ENCODE measurements around the gene DPEP2.
"Not testable (repeated sequence)": the region's sequence is repeated elsewhere in the genome, so short reads cannot be mapped to it uniquely, and the experiment has no call there.

Gene DPEP2

DNA sequence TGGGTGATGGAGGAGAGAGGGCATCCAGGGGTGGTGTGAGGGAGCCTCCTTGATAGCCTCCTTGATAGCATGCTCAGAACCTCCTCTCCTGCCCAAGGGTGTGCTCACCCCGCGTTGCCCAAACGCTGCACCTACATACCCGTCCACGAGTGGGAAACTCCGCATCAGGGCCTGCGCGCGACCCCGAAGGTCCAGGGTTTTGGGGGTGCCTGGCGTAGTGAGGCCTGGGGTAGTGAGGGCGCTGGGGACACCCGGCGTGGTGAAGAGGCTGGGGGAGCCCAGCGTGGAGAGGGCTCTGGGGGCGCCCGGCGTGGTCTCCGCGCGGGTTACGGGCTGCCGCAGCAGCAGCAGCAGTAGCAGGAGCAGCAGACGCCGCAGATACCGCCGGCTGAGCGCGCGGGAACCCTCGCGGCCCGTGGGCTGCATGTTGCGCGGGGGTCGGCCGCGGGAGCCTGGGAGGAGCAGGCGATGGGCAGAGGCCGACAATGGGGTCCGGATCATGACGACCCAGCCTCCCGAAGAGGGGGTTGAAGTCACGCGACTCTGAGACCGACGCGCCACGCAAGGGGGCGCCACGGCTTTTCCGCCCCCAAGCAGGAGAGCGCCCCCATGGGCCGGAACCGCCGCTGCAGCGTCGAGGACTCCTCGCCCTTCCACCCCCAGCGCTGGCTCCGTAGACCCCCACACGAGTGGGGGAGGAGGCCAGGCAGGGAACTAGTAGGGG, 19.2 kb downstream of the DPEP2 start, which contains the start of gene DPEP3:
DPEP3 (minus strand) TSS at position 545 of the 724 bp plus-strand sequence; CDS start at position 426, 119 bp downstream.
- intact Hi-C loops (cut with DNase I), result no loop called here
- no peak for DNase-seq

DNA sequence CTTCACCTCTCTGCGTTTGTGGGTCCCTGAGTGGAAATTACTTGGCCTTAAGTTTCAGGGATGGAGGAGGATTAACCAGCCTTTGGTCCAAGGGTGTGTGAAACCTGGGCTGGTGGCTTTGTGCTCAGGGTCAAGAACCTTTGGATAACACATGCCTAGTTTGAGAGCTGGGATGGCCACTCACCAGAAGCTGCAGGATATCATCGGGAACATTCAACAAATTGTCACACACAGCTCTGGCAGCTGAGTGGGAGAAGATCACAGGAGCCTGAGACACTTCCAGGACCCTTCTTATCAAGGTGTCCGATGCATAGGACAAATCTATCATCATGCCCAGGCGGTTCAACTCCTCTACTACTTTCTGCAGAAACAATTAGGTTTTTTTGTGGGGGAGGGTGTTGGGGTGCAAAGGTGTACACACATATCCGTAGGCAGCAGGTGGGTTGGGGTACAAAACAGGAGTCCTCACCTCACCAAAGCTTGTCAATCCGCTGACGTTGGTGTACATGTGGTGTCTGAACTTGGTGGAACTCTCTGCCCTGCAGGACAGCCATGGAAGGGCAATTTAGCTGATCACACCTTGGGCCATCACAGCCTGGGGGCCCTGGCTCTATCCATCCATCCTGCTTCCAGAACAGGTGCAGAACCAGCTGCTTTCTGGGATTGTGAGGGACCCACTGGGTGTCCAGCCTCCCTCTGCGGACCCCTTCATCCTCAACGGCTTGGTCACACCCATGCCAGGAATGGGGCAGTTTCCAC, 21.6 kb downstream of the DPEP2 start:
- intact Hi-C loops (cut with DNase I), result no loop called here

DNA sequence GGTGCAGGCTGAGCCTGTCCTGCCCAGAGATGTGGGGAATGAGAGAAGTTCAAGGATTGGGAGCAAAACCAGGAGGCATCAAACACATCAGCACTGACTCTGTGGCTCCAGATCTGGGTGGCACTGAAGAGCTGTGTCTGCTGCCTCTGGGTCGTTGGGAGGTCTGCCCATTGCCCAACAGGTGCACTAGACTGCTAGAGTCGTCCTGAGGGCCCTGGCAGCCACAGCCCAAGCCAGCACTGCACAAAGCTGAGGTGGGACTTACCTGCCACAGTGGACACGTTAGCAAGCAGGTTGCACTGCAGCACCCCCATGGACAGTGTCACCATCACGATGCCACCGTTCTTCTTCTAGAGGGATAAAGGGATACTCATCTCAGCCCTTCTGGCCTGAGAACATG, 22.3 kb downstream of the DPEP2 start:
- intact Hi-C loops (cut with DNase I), result no loop called here
- peak in 1 of 10 donors; percentile 44 for DNase-seq

More for the DNA sequence above, 21.6 kb downstream of the DPEP2 start:
- DNase-seq, result no peak

DNA sequence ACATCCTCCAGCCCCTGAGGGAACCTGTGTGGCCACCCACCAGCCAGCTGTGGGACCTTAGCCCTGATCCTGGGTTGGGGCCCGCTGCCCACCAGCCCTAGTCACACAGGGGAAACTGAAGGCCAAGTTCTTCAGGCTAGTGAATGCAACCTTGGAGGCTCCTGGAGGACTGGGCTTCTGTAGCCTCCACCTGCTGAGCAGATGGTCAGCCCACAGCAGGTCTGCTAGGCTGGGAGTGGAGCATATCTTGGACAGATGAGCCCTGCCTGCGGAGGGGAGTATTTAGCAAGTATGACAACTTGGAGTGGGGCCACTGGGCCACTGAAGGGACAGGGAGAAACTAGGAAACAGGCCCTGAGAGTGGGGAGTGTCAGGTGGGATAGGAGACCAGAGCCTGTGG, 23.1 kb downstream of the DPEP2 start:
- DNase-seq, result no peak
- intact Hi-C loops (cut with DNase I), result no loop called here

DNA sequence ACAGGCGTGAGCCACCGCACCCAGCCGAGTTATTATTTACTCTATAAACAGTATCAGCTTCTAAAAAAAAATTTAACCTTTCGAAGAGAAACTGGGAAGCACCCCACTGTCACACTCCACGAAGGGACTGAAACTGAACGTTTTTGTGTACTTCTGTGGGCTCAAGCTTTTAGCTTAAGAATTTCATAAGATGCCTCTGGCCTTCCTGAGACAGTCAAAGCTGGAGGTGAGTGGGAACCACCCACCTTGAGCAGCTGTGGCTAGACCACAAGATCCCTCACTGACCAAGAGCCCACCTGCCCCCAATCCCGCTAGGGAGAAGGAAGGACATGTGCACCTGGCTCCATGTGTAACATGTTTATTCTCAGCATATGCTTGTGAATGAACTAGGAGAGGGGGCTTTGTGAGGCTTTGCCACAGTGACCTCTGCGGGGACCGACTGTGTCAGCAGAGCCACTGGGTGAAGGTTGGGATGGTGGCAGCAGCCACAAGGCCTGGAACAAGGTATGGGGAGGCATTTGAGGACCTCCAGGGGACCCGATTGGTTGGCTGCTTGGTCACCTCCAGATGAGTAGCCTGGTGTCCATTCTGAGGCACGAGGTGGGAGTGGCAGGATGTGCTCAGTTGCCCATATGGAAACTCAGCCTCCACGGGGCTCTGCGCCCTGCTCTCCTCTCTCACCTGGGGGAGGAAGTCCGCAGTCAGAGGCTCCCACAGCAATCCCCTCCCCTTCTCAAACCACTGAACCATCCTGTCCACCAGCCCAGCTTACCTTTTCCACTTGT, 23.8 kb downstream of the DPEP2 start:
- intact Hi-C loops (cut with DNase I), result no loop called here
- DNase-seq, result no peak

DNA sequence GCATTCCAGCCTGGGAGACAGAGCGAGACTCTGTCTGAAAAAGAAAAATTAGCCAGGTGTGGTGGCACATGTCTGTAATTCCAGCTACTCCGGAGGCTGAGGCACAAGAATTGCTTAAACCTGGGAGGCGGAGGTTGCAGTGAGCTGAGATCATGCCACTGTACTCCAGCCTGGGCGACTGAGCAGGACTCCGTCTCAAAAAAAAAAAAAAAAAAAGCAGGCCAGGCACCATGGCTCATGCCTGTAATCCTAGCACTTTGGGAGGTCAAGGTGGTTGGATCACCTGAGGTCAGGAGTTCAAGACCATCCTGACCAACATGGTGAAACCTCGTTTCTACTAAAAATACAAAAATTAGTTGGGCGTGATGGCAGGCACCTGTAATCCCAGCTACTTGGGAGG, 27.0 kb downstream of the DPEP2 start:
- intact Hi-C loops (cut with DNase I); DNase-seq: not testable (repeated sequence)

DNA sequence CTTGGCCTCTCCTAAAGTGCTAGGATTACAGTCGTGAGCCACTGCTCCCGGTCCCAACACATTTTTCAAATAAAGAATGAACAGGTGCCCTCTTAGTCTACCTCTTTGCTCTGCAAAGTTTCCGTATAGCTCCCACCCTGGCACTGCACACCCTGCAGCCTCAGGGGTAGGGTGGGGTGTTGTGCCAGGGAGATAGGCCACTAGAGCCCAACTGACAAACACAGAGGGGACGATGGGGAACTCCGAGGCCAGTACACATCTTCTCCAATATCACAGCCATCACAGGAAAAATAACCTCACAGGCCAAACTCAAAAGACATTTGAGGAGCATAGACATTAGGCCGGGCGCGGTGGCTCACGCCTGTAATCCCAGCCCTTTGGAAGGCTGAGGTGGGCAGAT, 28.2 kb downstream of the DPEP2 start:
- DNase-seq, result no peak
- intact Hi-C loops (cut with DNase I), result no loop called here

DNA sequence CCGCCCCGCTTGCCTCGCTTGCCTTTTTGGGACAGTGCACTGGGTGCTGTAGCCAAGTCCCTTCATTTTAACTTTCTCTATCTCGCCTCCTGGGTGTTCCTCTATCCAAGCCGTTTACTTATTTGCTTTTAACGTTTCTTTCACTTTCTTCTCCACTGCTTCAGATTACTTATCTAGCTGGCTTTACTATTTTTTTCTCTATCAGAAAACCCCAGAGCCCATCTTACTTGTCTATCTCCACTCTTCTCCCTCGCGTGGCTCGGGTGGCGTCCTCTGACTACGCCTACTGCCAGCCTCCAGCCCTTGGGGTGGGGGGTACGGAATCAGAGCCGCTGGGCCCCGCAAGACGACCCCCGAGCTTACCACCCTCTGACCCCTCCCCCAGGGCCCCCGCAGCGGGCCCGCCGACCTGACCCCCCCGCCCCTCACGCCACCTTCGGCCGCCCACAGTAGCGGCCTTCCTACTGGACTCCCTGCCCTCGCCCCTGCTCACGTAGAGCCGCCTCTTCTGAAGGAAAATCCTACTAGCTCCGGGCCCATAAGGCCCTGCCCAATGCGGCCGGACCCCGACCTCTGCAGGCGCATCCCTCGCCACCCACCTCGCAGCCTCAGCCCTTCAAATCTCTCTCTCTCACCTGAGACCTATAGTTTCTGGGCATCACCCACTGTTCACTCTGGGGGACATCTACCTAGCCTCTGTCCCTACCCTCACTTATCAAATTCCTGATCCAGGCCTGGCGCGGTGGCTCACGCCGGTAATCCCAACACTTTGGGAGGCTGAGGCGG, 29.8 kb downstream of the DPEP2 start:
- intact Hi-C loops (cut with DNase I), result no loop called here
- no peak for DNase-seq

DNA sequence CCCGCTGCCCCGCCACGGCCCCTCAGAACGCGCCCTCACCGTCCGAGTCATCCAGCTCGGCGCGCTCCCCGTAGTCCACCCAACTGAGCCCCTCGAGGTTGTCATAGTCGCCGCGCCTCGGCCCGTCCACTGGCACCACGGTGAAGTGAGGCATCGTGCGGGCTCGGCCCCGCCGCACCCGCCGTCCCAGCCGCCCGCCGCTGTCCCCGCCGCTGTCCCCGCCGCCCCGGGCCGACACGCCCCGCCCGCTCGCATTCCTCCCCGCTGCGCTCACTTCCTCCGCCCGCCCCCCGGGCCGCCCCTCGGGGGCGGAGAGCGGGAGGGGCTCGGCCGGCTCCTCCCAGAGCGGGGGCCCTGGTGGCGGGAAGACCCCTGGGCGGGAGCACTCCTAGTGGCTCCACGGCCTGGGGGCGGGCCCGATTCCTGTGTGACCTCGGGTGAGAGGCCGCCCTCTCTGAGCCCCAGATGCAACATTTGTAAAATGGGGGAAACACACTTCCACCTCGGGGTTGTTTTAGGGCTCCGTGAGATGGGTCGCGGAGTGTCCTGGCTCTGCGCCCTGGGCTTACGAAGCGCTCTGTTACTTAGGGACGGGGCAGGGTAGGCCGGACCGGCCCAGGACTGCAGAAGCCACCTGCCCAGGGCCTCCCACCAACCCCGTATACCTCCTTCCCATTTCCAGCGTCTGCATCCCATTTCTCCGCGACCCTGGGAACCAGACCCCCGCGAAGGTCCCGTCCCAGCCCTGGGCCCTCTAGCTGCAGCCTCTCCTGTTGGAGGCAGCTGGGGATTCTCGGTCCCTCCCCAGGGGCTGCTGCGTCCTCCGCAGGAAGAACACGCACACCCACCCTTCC, 30.7 kb downstream of the DPEP2 start, which contains the start of gene SLC12A4:
SLC12A4 (minus strand) TSS at position 238 of the 854 bp plus-strand sequence; CDS start at position 154, 84 bp downstream.
- intact Hi-C loops (cut with DNase I), result no loop called here
- peak in 9 of 10 donors; percentile 36 to 93 (median 51) for DNase-seq

DNA sequence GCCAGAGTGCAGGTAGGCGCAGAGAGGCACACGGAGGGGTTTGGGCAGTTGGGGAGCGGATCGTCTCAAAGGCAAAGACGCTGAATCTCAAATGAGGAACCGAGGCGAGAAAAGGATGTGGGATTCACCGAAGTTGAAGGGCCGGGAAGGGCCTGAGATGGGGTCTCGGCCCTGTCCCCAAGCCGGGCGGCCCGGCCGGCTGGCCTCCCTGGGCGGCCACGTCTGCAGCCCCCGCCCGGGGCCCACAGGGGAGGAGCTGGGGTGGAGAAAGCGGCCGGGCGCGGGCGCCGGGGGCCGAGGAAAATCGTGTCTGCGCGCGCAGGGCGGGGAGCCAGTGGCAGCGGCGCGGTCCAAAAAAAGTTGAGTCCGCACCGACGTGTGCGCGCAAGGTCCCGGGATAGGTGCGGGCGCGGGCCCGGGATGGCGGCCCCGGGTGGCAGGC, 31.3 kb downstream of the DPEP2 start:
- DNase-seq, result peak in 1 of 10 donors; percentile 34

DNA sequence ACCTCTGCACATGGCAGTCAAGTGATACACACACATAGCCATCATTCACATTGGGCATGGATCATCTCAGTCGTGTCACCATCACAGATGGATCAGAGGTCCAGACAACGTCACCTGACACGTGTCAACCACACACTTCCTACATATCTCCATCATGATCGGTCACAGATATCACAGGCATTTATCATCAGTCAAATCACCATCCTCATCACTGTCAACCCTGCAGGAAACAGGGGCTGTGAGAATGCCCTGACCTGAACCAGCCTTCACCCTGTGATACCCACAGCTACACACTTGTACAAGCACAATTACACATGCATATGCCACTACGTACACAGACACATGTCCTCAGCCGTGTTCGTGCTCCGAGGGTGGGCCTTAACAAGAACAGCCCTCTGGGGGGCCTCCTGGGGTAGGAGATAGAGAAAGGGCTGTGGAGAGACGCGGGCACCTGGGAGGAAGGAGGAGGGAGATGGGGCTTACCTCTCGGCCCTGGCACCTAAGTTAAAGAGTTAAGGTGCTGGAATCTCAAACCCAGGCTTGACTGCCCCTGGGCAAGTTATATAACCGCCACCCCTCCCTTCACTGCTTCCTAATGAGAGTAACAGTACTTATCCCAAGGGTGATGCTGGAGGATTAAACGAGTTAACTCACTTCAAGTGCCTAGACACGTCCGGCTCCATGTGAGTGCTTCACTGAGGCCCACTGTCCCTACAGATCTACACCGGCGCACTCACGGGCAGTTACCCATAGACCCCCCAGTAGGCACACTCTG, 31.9 kb downstream of the DPEP2 start:
- DNase-seq, result no peak
- intact Hi-C loops (cut with DNase I), result no loop called here

More for the DNA sequence above, 31.3 kb downstream of the DPEP2 start:
- intact Hi-C loops (cut with DNase I), result no loop called here

DNA sequence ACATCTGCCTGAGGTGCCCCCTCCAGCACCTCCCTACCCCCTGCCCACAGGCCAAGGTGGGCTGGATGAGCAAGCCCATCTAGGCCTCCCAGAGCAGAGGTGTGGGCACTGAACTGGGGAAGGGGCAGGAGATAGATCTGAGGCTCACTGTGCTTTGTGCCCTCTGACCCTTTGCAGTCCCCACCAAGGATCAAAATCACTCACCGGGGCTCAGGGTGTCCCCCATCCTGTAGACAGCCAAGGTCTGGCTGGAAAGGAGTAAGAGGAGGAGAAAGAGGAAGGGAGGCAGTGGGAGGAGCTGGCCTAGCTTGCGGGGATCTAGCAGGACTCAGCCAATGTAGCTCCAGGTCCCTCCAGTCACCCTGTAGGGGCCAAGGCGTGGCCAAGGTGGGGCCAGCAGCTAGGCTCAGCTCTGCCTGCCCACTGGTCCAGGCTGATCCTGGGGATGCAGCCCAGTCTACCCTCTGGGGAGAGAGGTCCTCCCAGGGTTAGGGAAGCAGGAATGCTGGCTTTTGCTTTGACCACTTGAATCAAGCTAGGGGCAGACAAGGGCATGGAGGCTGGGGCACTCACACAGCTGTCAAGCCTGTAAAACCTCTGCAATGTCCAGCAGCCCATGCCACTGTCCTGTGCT, 32.6 kb downstream of the DPEP2 start:
- DNase-seq, result no peak
- intact Hi-C loops (cut with DNase I), result no loop called here

DNA sequence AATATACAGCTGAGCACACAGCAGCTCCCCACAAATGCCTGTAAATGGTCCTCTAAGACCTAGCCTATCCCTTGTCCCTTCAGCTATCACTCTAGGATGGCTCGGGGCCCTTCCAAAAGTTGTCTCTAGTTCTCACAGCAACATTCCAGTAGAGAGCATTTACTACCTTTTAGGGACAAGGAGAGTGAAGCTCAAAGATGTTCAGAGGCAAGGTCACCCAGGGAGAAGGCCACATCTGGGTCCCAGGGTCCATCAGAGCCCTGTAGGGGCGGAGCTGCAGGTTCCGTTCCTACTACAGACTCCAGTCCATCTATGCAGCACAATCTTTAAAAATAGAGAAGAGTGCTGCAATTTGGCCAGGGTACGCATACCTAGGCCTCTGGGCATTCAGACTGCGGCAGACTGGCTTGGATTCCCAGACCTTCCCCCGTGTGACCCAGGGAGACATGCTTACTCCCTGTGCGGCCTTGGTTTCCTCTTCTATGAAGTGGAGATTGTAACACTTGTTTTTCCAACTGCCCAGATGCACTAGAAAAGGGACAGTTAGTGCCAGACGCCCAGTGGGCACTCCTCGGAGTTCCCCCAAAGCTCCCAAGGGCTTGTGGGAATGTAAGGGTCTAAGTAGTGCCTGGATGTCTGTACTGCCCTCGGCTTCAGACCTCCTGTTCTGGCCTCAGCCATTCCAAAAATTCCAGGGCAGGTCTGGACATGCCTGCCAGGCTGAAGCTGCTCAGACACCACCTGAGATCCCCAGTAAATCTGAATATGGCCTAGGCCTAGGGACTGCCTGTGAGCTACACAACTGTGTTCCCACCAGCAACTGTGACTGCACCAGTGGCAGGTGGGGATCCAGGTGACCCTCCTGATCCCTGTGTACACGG, 33.4 kb downstream of the DPEP2 start:
- no peak for DNase-seq
- intact Hi-C loops (cut with DNase I), result no loop called here

DNA sequence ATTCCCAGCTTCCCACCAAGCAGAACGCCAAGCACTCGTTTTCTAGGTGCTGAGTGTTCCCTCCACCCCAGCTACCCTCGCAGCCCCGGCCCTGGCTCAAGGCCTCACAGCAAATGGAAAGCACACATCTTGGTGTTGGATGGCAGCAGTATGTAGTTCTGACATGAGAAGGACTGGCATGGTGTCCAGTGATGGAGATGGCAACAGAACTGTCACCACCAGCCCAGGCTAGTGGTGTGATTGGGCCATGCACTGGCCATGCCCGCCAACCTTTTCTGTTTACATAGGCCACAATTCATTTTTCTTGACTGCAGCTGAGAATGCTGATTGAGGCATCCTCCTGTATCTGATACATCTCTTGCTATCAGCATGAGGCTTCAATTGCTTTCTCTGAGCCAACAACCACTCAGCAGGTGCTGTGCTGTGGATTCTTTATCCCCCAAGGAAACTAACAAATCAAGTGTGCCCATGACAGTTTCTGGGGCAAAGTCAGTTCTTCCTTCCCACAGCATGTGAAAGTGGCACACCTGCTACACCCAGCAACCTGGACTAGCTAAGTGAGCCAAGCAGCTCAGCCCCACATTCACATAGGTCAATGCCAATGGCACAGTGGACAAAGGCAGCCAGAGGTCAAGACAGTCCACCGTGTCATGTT, 34.7 kb downstream of the DPEP2 start:
- intact Hi-C loops (cut with DNase I), result no loop called here
- DNase-seq, result no peak

DNA sequence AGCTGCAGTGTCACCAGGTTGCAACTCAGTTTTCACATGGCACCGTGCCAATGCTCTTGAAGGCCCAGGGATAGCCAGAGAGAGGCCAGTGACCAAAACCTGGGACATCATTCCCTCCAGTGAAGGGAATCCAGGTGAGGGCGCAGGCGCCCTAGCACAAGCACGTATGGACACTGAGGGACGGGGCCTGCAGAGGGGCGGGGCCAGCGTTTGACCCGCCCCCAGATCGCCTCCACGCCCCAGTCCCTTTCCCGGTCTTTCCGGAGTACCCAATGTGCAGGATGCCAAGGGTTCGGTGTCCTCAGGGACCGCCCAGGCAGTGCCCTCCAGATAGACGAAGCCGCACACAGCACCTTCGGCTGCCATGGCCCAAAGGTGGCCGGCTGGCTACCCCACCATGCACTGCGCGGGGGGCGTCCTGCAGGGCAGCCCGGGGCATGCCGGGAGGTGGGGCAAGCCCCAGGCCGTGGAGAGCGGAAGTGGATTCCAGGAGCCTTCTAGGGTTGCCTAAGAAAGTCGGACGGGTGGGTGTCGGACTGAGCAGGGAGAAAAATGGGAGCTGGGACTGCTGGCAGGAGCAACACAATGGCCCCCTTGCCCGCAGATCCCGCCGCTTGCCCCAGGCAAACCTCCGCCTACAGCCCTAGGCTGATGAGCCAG, 35.5 kb downstream of the DPEP2 start:
- intact Hi-C loops (cut with DNase I), result no loop called here
- peak in 1 of 10 donors; percentile 68 for DNase-seq

DNA sequence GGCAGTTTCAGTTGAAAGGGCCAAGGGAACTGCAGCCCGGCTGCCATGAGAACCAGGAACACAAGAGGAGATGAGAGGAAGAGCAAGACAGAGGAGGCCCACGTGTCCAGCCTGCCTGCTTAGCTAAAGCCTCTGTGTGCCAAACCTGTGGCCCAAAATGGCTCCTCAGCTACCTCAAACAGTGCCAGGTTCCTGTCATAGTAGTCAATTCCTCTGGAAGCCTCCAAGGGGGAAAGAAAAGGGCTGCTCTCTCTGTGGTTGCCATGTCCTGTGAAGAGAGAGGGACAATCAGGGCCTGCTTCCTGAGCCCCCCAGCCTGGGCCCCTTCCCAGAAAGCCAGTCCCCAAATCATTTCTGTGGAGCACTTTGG, 36.0 kb downstream of the DPEP2 start:
- DNase-seq, result no peak
- intact Hi-C loops (cut with DNase I), result no loop called here
